ENCODE data around the gene TSEN34.

TSEN34 gene

GRCh38 chr19:54160182-54160811, 30.8 kb upstream of the TSEN34 start:
- ATAC-seq (ENCODE audit: low read depth) (peak; percentile 1; the same call in 2 of the 3 replicates), DNase-seq (ENCODE audit: low spot score) (no peak)
- H3K9me3 ChIP-seq (ENCODE audit: severe bottlenecking), result no peaks in the 10 kb centered on the region
- no peak for TF ChIP-seq CTCF (IDR thresholded peaks at IDR 0.05; ENCODE audit: poor library complexity, severe bottlenecking)
- H3K27me3 ChIP-seq (ENCODE audit: insufficient read depth, poor library complexity, severe bottlenecking), result no peaks in the 10 kb centered on the region
- H3K36me3 ChIP-seq (ENCODE audit: low read depth), result peaks cover 31% of the 10 kb centered on the region
- H3K4me1 ChIP-seq (ENCODE audit: insufficient read depth, poor library complexity, severe bottlenecking), result peaks cover 10% of the 10 kb centered on the region
- peak overlapping the region; percentile 47 for H3K4me3 ChIP-seq (ENCODE audit: severe bottlenecking)
- H3K27ac ChIP-seq (ENCODE audit: poor library complexity, severe bottlenecking), result peak overlapping the region; percentile 80

GRCh38 chr19:54160854-54161253, 30.3 kb upstream of the TSEN34 start:
- Histone ChIP-seq H3K36me3 (ENCODE audit: low read depth) (peaks cover 25% of the 10 kb centered on the region), H3K4me1 (ENCODE audit: insufficient read depth, poor library complexity, severe bottlenecking) (peaks cover 10% of the 10 kb centered on the region), H3K4me3 (ENCODE audit: severe bottlenecking) (peak overlapping the region; percentile 47), H3K9me3 (ENCODE audit: severe bottlenecking) (no peaks in the 10 kb centered on the region), H3K27me3 (ENCODE audit: insufficient read depth, poor library complexity, severe bottlenecking) (no peaks in the 10 kb centered on the region), H3K27ac (ENCODE audit: poor library complexity, severe bottlenecking) (peak overlapping the region; percentile 80)
- DNase-seq (ENCODE audit: low spot score) (no peak), ATAC-seq (ENCODE audit: low read depth) (no peak)
- no peak for TF ChIP-seq CTCF (IDR thresholded peaks at IDR 0.05; ENCODE audit: poor library complexity, severe bottlenecking)

GRCh38 chr19:54162241-54162805, 28.8 kb upstream of the TSEN34 start:
- H3K27me3 ChIP-seq (ENCODE audit: insufficient read depth, poor library complexity, severe bottlenecking), result no peaks in the 10 kb centered on the region
- peak; percentile 17 for ATAC-seq (ENCODE audit: low read depth)
- H3K4me3 ChIP-seq (ENCODE audit: severe bottlenecking), result peak overlapping the region; percentile 34
- H3K27ac ChIP-seq (ENCODE audit: poor library complexity, severe bottlenecking), result no peak overlapping the region
- H3K4me1 ChIP-seq (ENCODE audit: insufficient read depth, poor library complexity, severe bottlenecking), result peaks cover 10% of the 10 kb centered on the region
- TF ChIP-seq CTCF (IDR thresholded peaks at IDR 0.05; ENCODE audit: poor library complexity, severe bottlenecking), result no peak
- DNase-seq (ENCODE audit: low spot score), result peak; percentile 89
- peaks cover 10% of the 10 kb centered on the region for H3K36me3 ChIP-seq (ENCODE audit: low read depth)
- no peaks in the 10 kb centered on the region for H3K9me3 ChIP-seq (ENCODE audit: severe bottlenecking)

GRCh38 chr19:54162884-54163283, 28.2 kb upstream of the TSEN34 start:
- Histone ChIP-seq H3K4me1 (ENCODE audit: insufficient read depth, poor library complexity, severe bottlenecking) (peaks cover 10% of the 10 kb centered on the region), H3K27ac (ENCODE audit: poor library complexity, severe bottlenecking) (no peak overlapping the region), H3K36me3 (ENCODE audit: low read depth) (peaks cover 5% of the 10 kb centered on the region), H3K9me3 (ENCODE audit: severe bottlenecking) (no peaks in the 10 kb centered on the region), H3K4me3 (ENCODE audit: severe bottlenecking) (peak overlapping the region; percentile 34), H3K27me3 (ENCODE audit: insufficient read depth, poor library complexity, severe bottlenecking) (no peaks in the 10 kb centered on the region)
- no peak for TF ChIP-seq CTCF (IDR thresholded peaks at IDR 0.05; ENCODE audit: poor library complexity, severe bottlenecking)
- ATAC-seq (ENCODE audit: low read depth) (no peak), DNase-seq (ENCODE audit: low spot score) (no peak)

Measured in RWPE2 (cell line).